Ecto neural progenitor cell (in vitro differentiated cells): Measurements from ENCODE around the gene RBM34.

ENCODE experiments used
- DNase-seq: peaks from one replicate; pipeline ENCODE4 v3.0.0-alpha.2; 2018; ENCODE audit warnings: low spot score

RBM34 gene

GRCh38 chr1:235152235-235152634 lies 8.8 kb downstream of the RBM34 start:
- no peak for DNase-seq

GRCh38 chr1:235151033-235151432 lies 10.0 kb downstream of the RBM34 start:
- DNase-seq, result no peak

GRCh38 chr1:235149824-235150223 lies 11.2 kb downstream of the RBM34 start:
- DNase-seq, result no peak

GRCh38 chr1:235147269-235147668 lies 13.8 kb downstream of the RBM34 start:
- no peak for DNase-seq

GRCh38 chr1:235145639-235146038 lies 15.4 kb downstream of the RBM34 start:
- no peak for DNase-seq

- no peak for DNase-seq
Measured at GRCh38 chr1:235142991-235143390, 18.1 kb downstream of the RBM34 start.

GRCh38 chr1:235139315-235139714 lies 21.7 kb downstream of the RBM34 start:
- DNase-seq, result no peak

GRCh38 chr1:235138821-235139220 lies 22.2 kb downstream of the RBM34 start:
- peak; percentile 8 for DNase-seq

GRCh38 chr1:235136111-235136510 lies 24.9 kb downstream of the RBM34 start:
- DNase-seq, result peak; percentile 16

GRCh38 chr1:235134171-235134570 lies 26.9 kb downstream of the RBM34 start:
- no peak for DNase-seq

- DNase-seq, result no peak
Measured at GRCh38 chr1:235133086-235133485, 28.0 kb downstream of the RBM34 start.

GRCh38 chr1:235131961-235132360 lies 29.1 kb downstream of the RBM34 start:
- DNase-seq, result no peak

GRCh38 chr1:235130766-235131270 lies 30.2 kb downstream of the RBM34 start:
- no peak for DNase-seq

- DNase-seq, result no peak
Measured at GRCh38 chr1:235129774-235130570, 31.1 kb downstream of the RBM34 start.

GRCh38 chr1:235128456-235129328 lies 32.4 kb downstream of the RBM34 start, which contains the start of gene TOMM20:
TOMM20 (minus strand) TSS chr1:235128837; CDS start chr1:235128715, 122 bp downstream.
- peak; percentile 97 for DNase-seq

GRCh38 chr1:235127732-235128455 lies 33.2 kb downstream of the RBM34 start:
- DNase-seq, result no peak

- no peak for DNase-seq
Measured at GRCh38 chr1:235127203-235127602, 33.8 kb downstream of the RBM34 start.

- no peak for DNase-seq
Measured at GRCh38 chr1:235124665-235125064, 36.4 kb downstream of the RBM34 start.

GRCh38 chr1:235124111-235124510 lies 36.9 kb downstream of the RBM34 start:
- DNase-seq, result no peak

- peak; percentile 3 for DNase-seq
Measured at GRCh38 chr1:235122348-235122747, 38.7 kb downstream of the RBM34 start.

- DNase-seq, result peak; percentile 3
Measured at GRCh38 chr1:235113183-235113917, 47.7 kb downstream of the RBM34 start.
